ENCODE results near the gene NEDD8. TPM values are rescaled to one million over a fixed set of nuclear protein-coding genes. Genes with fewer than 3 reads are reported as not detected.

NEDD8 gene
- polyA plus RNA-seq, 1 donor from 2014 or later: 431 TPM

- H3K9ac ChIP-seq (ENCODE audit: low read length): no peak overlapping the region
- H3K36me3 ChIP-seq (ENCODE audit: insufficient read depth, low read length): no peaks in the 10 kb centered on the region
- no peak for TF ChIP-seq EZH2 (IDR thresholded peaks at IDR 0.05; ENCODE audit: borderline replicate concordance, insufficient read depth, low read length, poor library complexity, severe bottlenecking)
- no peak overlapping the region for H3K27ac ChIP-seq (ENCODE audit: low read length)
- H3K4me2 ChIP-seq (ENCODE audit: low read length): no peak overlapping the region
- H4K20me1 ChIP-seq (ENCODE audit: insufficient read depth): no peaks in the 10 kb centered on the region
- no peaks in the 10 kb centered on the region for H3K27me3 ChIP-seq (ENCODE audit: insufficient read depth, low read depth, low read length)
- H3K79me2 ChIP-seq (replicated peaks; ENCODE audit: insufficient read depth, low read length): no peaks in the 10 kb centered on the region
- no peaks in the 10 kb centered on the region for H3F3A ChIP-seq (ENCODE audit: insufficient read depth, low read length, poor library complexity, severe bottlenecking)
- no peak overlapping the region for H3K4me3 ChIP-seq (ENCODE audit: low read length)
- no peak overlapping the region for H2AFZ ChIP-seq (ENCODE audit: low read depth, low read length)
- no peaks in the 10 kb centered on the region for H3K9me2 ChIP-seq (ENCODE audit: insufficient read depth, low read length)
- H3K9me3 ChIP-seq (ENCODE audit: low read length): no peaks in the 10 kb centered on the region
Measured at GRCh38 chr14:24261969-24262327, 29.8 kb upstream of the NEDD8 start.

DNA sequence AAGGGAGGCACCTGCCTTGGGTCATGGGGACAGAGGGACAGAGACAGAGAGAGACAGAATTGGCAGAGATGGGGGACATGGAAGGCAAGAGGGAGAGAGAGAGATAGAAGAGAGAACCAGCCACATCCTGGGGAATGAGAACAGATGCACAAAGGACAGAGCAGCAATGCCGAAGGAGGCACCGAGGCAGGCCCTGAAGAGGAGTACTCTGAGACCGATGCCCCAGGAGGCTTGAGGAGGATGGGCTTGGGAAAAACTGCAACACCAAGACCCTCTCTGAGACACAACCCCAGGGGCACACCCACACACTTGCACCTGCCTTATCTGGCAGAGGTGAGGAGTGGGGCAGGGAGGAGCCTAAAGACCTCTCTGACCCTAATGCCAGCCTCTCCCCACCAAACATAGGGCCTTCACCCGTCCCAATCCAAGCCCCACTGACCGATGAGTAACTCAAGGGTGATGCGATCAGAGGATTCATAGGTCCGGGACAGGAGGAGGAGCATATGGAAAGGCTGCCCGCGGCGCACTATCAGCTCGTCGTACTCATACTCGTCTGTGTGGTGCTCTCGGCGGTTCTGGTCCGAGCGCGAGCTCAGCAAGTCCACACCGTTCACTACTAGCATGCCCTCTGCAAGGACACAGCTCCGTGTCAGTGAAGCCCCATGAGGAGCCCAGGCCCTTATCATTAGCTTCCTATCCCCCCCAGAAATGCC is 29.2 kb upstream of the NEDD8 start:
- Histone ChIP-seq H4K20me1 (ENCODE audit: insufficient read depth) (no peaks in the 10 kb centered on the region), H3K9me3 (ENCODE audit: low read length) (no peaks in the 10 kb centered on the region), H3K4me3 (ENCODE audit: low read length) (no peak overlapping the region), H3K79me2 (replicated peaks; ENCODE audit: insufficient read depth, low read length) (no peaks in the 10 kb centered on the region), H3K27ac (ENCODE audit: low read length) (no peak overlapping the region), H3K27me3 (ENCODE audit: insufficient read depth, low read depth, low read length) (no peaks in the 10 kb centered on the region), H2AFZ (ENCODE audit: low read depth, low read length) (no peak overlapping the region), H3K36me3 (ENCODE audit: insufficient read depth, low read length) (no peaks in the 10 kb centered on the region), H3K9ac (ENCODE audit: low read length) (no peak overlapping the region), H3K4me2 (ENCODE audit: low read length) (no peak overlapping the region), H3F3A (ENCODE audit: insufficient read depth, low read length, poor library complexity, severe bottlenecking) (no peaks in the 10 kb centered on the region), H3K9me2 (ENCODE audit: insufficient read depth, low read length) (no peaks in the 10 kb centered on the region)
- TF ChIP-seq REST (IDR thresholded peaks at IDR 0.05; ENCODE audit: borderline replicate concordance): no peak
- TF ChIP-seq EP300 (conservative IDR thresholded peaks at IDR 0.05; ENCODE audit: poor library complexity, severe bottlenecking): no peak
- TF ChIP-seq CTCF (IDR thresholded peaks at IDR 0.05; ENCODE audit: poor library complexity, severe bottlenecking): no peak
- no peak for TF ChIP-seq EZH2 (IDR thresholded peaks at IDR 0.05; ENCODE audit: borderline replicate concordance, insufficient read depth, low read length, poor library complexity, severe bottlenecking)
- TF ChIP-seq TAF1 (IDR thresholded peaks at IDR 0.05; ENCODE audit: low read depth): no peak
- no peak for TF ChIP-seq MXI1 (conservative IDR thresholded peaks at IDR 0.05; ENCODE audit: poor library complexity, severe bottlenecking)
- TF ChIP-seq RAD21 (conservative IDR thresholded peaks at IDR 0.05): no peak
- TF ChIP-seq POLR2AphosphoS5 (IDR thresholded peaks at IDR 0.05): no peak

- H3F3A ChIP-seq (ENCODE audit: insufficient read depth, low read length, poor library complexity, severe bottlenecking): no peaks in the 10 kb centered on the region
- no peak for TF ChIP-seq MXI1 (conservative IDR thresholded peaks at IDR 0.05; ENCODE audit: poor library complexity, severe bottlenecking)
- no peak for TF ChIP-seq EZH2 (IDR thresholded peaks at IDR 0.05; ENCODE audit: borderline replicate concordance, insufficient read depth, low read length, poor library complexity, severe bottlenecking)
- TF ChIP-seq POLR2AphosphoS5 (IDR thresholded peaks at IDR 0.05): no peak
- no peak for TF ChIP-seq EP300 (conservative IDR thresholded peaks at IDR 0.05; ENCODE audit: poor library complexity, severe bottlenecking)
- TF ChIP-seq TAF1 (IDR thresholded peaks at IDR 0.05; ENCODE audit: low read depth): no peak
- no peak overlapping the region for H3K9ac ChIP-seq (ENCODE audit: low read length)
- no peak overlapping the region for H3K27ac ChIP-seq (ENCODE audit: low read length)
- H3K36me3 ChIP-seq (ENCODE audit: insufficient read depth, low read length): no peaks in the 10 kb centered on the region
- H3K9me2 ChIP-seq (ENCODE audit: insufficient read depth, low read length): no peaks in the 10 kb centered on the region
- H3K27me3 ChIP-seq (ENCODE audit: insufficient read depth, low read depth, low read length): no peaks in the 10 kb centered on the region
- H3K4me3 ChIP-seq (ENCODE audit: low read length): no peak overlapping the region
- H4K20me1 ChIP-seq (ENCODE audit: insufficient read depth): no peaks in the 10 kb centered on the region
- H3K4me2 ChIP-seq (ENCODE audit: low read length): no peak overlapping the region
- no peaks in the 10 kb centered on the region for H3K79me2 ChIP-seq (replicated peaks; ENCODE audit: insufficient read depth, low read length)
- H3K9me3 ChIP-seq (ENCODE audit: low read length): no peaks in the 10 kb centered on the region
- no peak overlapping the region for H2AFZ ChIP-seq (ENCODE audit: low read depth, low read length)
Measured at GRCh38 chr14:24260780-24261157, 28.6 kb upstream of the NEDD8 start.
